Gastroesophageal sphincter (tissue), 2 donors: ENCODE data around the gene HOXB2.

Source experiments
- EP300 ChIP-seq: sonication (generic); formaldehyde crosslinking; IDR thresholded peaks from one replicate; pipeline ENCODE4 v1.6.1; 2017; ENCODE audit warnings: antibody characterized with exemption, mild to moderate bottlenecking
- POLR2A ChIP-seq, 2 donors: fragments of 450-650 bp; IDR thresholded peaks; one replicate each; pipeline ENCODE4 v1.6.1; 2017; ENCODE audit warnings: antibody characterized with exemption in 2 of 2, mild to moderate bottlenecking in 2 of 2, moderate library complexity in 1 of 2
- POLR2AphosphoS5 ChIP-seq: sonication (generic); formaldehyde crosslinking; IDR thresholded peaks from one replicate; pipeline ENCODE4 v1.6.1; 2017; ENCODE audit warnings: antibody characterized with exemption

DNA sequence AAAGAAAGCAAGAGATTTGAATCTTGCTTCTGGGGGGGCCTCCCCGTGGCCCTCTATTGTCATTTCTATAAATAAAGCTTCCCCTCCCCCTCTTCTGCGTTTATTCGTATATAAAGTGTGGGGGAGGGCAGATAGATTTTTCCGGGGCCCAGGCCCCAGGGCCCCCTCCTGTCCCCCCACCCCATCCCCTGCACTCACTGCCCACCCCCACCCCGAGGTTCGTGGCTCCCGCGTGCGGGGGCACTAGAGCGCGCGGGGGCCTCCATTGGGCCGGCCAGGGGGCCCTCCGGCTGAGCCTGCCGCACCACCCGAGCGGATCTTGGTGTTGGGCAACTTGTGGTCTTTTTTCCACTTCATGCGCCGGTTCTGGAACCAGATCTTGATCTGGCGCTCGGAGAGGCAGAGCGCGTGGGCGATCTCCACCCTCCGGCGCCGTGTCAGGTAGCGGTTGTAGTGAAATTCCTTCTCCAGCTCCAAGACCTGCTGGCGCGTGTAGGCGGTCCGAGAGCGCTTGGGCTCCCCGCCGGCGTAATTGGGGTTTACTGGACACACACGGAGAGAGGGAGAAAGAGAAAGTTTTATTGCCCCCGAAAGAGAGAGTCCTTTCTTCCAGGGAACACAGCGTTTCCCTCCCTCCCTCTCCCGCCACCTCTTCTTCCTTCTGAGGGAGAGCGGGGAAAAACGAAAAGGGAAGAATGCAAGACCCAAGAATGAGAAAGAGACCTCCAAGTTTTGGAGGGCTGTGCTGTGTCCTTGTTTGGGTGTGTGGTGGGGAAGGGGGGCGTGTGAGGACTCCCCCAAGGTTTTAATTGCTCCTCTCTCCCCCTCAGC lies 31.8 kb upstream of the HOXB2 start:
- TF ChIP-seq EP300 (no peak), POLR2A (IDR thresholded peaks at IDR 0.05) (peak; percentile 52 to 67), POLR2AphosphoS5 (peak; percentile 83)
